Smooth muscle cell of the brain vasculature (primary cell): ENCODE measurements around the gene CHD6.

Experiments
- DNase-seq: peaks from one replicate; pipeline ENCODE4 v3.0.0-alpha.2; 2012; ENCODE audit warnings: low read depth, low spot score

CHD6 gene

DNA sequence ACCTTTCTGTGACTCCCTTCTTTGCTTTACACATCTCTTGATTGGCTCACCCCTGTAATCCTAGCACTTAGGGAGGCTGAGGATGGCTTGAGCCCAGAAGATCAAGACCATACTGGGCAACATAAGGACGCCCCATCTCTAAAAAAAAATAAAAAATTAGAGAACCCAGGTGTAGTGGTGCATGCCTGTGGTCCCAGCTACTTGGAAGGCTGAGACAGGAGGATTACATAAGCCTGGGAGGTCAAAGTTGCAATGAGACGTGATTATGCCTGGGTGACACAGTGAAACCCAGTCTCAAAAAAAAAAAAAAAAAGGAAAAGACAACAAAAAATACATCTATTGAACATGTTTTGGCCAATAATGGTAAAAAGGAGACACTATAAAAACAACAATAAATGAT, 37.8 kb downstream of the CHD6 start:
- no peak for DNase-seq

DNA sequence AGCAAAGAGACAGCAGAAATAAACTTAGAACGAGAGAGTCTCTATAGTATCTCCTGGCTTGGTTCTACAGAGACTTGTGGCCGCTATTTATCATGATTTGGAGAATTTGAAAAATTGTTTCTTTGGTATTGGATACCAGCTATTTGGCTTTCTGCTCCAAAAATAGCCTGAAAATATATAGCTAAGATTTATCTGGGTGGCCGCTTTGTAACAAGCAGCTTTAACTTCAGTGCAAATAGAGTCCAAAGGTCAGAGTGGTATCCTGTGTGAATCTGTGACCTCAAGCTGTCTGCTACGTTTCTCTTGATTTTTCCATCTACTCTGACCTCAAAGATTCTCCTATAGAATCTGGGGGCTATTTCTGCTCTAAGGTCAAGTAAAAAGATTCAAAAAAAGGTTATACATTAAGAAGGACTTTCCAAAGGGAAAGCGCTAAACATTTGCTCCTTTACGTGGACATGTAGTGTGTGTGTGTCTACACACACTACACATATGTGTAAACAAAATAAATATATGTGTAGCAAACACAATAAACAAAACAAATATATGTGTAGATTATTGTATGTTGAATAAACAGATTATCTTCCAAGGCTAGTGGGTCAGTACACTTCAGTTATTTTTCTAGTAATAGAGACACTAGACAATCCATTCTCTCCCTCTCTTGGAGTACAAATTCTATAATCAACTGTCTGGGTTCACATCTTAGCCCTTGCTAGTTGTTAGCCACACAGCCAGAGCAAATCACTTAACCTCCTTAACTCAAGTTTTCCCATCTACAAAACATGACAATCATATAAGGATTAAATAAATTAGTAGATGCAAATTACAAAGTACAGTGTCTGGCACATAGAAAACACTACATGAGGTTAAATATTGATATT, 40.8 kb downstream of the CHD6 start:
- DNase-seq, result no peak

DNA sequence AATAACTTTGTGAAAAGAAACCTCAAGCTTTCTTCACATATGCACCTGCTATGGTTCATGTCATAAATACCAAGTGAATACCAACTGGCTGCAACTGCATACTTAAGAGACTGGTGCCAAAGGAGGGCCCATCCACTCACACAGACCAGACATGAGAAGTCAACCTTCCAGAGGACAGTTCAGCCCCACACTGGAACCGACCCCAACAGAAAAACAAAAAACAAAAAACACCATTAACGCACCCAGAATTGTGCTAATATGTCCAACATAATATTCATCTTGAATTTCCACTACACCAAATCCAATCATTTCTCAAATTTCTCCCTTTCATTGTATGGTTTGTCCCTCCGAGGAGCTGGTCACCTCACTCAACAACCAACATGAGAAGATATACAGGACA, 42.8 kb downstream of the CHD6 start:
- DNase-seq, result no peak

DNA sequence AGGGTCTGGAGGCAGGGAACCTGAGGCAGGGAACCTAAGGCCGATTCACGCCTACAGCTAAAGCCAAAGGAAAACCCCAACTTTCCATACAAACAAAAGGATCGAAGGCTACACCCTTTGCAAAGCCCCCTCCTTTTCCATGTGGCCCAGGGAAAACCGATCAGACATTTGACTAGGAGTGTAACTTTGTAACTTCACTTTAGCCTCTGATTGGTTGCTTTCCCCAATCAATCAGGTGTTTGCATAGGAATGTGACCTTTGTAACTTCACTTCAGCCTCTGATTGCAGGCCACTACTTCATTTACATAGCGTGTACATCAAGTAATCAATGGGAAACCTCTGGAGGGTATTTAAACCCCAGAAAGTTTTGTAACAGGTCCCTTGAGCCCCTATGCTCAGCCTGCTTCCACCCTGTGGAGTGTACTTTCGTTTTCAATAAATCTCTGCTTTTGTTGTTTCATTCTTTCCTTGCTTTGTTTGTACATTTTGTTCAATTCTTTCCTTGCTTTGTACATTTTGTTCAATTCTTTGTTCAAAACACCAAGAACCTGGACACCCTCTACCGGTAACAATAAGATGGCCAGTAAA, 43.3 kb downstream of the CHD6 start:
- no peak for DNase-seq

DNA sequence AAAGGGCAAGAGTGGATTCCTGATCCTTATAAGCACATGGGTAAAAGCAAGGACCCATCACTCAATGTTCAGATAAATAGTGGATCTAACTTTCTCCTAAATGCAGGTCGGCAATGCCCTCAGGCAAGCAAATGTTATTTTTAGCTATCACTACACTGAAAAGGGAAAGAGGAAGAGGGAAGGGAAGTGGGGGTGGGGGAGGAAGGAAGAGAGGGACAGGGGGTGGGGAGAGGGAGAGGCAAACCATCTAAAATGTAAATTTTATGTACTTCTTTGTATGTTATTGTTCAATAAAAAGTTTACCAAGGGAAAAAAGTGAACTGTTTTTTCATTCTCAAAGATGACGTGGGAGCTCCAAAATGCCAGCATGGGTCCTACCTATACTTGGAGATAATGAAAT, 44.2 kb downstream of the CHD6 start:
- DNase-seq, result no peak

DNA sequence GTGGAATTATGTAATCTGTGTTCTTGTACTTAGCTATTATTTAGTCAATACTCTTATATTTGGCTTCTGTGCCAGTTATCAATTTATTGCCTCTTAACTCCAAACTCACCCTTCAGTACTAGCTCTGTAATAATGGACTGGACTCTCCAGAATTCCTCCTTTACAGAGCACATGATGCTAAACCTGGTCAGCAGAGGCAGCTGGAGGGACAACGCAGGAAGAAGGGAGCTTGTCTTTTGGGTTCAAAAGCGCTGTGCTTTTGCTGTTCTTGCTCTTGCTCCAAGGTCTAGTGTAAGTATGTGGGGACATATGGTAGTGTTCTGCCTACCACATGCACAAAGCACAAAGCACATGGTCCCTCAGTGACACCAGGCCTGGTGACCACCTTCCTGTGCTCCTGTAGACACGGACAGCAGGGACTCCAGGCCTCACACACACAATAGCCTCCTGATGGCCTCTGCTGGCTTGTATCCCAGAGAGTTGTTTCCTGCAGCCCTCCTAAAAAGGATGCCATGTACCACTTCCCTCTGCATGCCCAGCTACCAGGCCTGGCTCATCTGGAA, 46.1 kb downstream of the CHD6 start:
- DNase-seq, result no peak

DNA sequence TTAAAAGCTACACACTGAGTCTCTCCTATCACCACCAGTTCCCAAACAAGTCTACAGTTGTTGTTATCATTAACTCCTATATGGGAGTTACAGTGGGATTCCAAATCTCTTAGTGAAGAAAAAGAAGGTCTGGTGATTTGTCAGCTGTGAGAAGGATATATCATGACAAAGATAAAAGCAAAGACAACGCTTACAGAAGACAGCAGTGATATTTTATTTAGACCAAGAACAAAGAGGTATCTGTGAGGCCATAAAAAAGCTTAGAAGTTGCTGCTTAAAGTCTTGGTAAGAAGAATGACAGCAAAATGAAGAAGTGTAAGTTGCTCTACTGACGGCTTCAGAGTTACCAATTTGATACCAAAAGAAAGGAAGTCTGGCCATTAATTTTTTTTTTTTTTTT, 47.2 kb downstream of the CHD6 start:
- no peak for DNase-seq

DNA sequence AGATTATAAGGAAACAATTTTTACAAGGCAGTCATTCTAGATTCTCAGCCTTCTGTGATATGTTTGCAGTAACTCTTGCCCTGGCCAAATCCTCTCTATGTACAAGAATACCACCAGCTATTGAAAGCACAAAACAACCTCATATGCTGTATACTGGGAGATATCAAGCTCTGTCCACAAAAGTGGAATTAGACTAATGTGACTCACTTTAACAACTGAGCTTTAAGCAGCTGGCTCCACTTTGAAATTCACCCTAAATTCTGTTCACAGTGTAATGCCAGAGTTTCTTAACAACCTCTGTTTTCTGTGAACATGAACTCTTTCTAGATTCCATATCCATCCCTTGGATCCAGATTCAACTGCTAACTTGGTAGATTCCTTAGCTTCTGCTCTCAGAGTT, 47.6 kb downstream of the CHD6 start:
- DNase-seq, result no peak

DNA sequence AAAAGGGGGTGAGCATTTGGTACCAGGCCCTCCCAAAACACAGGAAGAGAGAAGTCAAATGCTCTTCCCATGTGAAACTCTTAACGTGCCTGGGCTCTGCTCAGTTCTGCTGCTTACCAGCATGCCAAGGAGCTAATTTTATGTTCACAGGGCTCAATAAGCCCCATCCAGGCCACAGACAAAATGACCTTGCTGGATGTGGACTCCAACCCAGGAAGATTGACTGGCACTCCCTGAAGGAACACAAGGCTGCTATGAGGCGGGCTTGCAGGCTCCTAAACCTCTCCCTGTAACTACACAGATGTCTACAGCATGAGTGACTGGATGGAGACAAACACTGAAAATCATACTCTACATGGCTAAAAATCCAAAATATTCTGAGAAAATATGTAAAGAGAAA, 50.6 kb downstream of the CHD6 start:
- DNase-seq, result no peak

DNA sequence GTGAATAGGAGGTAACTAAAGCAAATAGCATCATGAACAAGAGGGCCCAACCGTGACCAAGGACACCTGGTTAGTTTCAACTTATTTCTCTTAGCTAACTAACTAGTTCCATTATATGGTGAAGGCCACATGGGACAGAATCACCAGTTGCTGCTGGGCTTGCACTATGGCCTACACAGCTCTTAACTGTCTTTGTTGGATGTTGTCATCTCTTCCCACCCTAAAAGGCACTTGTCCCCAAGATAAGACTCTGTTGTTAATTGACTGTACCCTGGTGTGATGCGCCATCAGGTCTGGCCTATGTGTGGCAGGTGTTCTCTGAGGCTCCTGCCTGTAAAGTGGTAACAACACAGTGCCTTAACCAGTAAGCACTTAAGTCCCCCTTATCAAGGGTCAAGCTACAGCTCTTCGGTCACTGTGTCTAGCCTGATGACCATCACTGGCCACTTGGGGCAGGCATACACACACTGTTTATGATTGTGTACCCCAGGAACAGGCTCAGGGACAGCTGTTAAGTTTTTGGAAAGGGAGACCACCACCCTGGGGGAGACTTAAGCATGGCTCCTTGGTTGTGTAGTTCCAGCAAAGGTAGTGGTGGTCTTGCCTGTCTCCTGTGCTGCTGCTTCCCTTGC, 51.2 kb downstream of the CHD6 start:
- no peak for DNase-seq

DNA sequence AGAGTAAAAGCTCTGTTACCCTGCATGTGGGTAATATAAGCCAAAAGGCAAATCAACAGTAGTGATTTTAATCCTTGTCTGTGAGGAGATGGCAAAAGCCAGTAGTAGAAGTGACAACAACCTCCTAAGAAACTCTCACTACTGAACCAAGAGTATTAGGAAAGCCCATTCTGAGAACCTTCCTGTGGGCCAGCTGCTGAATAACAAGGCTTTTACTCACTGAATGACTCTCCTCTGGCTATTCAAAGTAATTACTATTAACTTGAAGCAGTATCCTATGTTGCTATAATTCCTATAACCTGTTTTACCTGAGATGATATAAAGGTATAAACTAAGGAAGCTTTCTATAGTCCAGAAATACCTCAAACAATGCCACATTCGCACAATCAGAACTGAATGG, 55.1 kb downstream of the CHD6 start:
- no peak for DNase-seq

DNA sequence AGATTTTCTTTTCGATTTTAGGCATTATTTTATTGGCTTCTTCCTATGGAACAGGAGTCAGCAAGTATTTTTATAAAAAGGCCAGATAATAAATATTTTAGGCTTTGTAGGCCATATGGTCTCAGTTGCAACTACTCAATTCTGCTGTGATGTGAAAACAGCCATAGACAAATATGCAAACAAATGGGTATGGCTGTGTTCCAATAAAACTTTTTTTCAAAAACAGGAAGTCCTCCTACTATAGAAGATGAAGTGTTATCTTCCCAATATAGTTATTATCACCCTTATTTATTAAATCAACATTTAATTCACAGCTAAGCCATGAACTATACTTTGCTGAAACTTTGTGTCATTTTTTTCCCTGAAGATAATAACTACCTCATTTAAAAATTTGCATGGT, 57.2 kb downstream of the CHD6 start:
- no peak for DNase-seq

DNA sequence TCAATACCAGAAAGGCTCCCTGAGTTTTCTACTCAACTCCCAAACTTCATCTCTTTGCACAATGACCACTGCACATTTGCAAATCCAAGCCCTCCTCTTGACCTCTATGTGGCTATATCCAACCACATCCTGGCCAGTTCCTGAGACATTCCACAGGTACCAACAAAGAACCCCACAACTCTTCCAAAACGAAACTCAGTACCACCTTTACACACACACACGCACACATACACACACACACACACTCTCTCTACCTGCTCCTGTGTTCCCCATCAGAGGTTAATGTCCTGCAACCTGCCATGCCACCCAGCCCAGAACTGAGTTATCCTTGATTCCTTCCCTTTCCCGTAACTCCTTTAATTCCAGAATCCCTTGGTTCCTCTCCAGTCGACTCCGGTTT, 58.5 kb downstream of the CHD6 start:
- DNase-seq, result no peak

DNA sequence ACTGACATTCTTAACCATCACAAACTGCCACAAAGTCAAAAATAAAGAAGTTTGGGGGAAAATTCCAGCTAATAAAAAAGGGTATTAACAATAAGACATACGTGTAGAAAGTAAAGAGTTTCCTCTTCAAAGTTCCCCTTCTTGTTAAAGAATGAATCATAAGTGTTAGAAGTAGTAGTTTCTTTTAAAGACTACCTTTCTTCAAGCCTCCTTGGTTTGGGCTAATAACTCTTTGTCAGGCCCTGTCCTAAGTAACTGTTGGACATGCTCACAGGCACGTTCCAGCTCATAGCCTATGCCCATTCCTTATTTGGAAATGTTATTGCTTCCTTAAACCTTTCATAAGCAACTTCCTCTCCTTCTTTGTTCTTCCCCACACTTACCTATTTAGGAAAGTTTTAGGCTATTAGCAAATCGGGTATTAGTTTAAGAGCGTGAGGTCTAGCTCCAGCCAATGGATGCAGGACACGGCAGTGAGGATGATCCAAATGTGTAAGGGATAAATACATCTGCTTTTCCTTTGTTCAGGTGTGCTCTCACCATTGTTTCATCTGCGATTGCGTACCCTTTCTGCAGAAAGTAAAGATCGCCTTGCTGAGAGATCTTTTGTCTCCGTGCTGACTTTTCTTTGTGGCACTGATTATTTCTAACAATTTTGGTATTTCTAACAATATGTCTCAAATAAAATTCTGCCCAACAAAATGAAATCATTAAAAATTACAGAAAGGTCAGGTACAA, 64.9 kb downstream of the CHD6 start:
- DNase-seq, result no peak

DNA sequence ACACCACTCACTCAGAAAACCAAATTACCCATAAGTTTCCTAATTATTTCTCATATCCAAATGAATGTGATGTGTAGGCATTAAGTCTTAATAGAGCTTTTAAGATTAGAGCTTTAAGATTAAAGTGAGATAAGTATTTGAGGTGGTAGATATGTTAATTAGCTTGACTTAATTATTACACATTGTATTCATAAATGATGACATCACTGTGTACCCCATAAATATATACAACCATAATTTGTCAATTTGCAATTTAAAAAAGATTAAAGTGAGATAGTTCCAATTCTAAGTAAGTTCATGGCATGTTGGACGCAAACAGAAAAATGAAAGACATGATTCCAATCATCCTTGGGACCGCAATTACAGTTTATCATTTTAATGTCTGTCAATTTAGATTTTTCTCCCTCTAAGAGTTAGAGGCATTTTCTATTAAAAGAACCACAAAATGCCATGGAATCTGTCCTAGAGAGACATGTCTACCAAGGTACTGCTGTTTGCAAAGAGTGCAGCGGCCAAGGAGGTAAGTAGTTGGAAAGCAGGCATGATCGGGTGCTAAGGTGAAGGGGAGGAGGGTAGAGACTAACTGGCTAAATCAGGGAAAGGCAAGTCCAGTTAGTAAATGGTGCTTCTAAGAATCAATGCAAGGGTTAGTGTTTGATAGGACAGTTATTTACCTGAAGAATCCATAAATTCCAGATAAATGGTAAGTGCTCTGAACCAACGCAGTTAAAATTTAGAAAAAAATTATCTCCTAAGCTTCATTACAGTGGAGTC, 65.7 kb downstream of the CHD6 start:
- no peak for DNase-seq

DNA sequence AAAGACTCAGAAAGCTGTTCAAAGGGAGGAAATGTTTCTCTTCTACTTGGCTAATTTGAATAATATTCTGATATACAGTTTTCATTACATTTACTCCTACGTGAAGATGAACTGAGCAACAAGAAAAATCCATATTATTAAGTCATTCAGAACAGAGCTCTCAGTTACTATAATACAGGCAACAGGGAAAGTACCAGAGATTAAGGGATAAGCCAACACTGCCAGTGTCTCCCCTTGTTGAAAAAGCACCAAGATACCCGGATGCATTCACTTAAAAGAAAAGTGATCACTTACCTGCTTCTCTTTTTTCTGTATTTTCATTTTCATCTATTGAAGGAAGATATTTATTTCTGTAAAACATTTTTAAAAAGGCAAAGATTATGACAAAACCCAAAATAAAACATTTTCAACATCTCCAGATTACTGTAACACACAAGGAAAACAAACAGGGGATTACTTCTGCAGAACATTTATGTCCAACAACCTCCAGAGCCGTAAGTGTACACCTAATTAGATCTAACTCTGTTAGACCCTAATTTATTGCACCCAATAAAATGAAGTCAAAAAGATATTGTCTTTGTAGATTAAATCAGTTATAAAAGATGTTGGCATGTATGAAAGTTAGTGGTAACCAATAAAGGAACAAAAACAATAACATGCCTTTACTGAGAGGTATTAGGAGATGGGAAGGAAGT, 67.0 kb downstream of the CHD6 start:
- DNase-seq, result no peak

DNA sequence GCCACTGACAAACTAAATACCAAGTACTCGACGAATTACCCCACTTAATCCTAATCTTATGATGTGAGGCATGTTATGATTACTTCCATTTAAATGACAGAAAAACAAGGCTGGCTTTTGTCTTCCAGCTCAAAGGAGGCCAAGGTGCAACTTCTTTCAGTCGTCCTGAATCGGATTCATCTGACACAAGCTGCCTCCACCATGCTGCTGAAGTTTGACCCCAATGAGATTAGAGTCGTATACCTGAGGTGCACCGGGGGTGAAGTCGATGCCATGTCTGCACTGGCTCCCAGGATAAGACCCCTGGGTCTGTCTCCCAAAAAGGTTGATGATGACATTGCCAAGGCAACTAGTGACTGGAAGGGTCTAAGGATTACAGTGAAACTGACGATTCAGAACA, 71.0 kb downstream of the CHD6 start:
- DNase-seq, result no peak

DNA sequence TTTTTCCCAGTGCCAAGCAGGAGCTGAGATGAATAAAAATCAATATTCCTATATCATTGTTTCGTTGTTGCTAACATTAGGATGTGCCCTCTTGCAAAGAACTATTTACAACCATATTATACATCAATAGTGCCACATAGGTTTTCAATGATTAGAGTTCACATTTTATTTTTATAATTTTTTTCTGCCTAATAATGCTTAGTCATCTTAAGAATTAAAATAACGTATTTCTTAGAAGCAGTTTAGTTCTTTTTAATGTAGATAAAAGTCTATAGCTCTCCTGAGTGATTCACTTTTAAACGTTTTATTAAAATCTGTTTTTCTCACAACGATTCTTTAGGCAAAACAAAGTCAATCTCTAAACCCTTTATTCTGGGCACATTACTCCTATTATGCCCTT, 71.6 kb downstream of the CHD6 start:
- DNase-seq, result no peak

DNA sequence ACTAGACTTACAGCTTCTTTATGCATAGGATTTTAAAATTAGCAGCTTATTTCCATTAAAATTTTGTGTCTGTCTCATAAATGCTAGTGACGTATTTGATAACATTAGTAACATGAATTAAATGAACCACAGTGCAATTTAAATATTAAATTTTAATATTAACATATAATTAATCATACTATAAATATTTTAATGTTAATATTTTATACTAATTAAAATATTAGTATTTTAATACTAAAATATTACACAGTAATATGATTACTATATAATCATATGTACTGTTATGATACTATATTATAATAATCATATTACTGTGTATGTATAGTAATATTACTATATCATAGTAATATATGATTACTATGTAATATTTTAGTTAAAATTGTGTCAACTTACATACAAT, 73.7 kb downstream of the CHD6 start:
- DNase-seq, result no peak

DNA sequence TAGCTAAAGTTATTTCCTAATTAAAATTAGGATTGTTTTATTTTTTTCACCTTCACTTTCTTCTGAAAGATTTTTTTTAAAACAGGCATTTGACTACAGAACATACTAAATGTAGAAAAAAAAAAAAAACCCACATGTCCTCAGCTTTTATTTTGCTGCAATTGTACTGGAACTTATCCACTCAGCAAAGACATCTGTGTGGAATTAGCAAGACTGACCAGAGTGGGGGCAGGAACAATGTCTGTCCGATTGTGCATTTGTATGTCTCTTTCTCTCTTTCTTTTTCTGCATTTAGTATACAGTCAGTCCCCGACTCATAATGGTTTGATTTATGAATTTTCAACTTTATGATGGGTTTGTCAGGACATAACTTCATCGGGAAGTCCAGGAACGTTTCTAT, 77.3 kb downstream of the CHD6 start:
- no peak for DNase-seq

DNA sequence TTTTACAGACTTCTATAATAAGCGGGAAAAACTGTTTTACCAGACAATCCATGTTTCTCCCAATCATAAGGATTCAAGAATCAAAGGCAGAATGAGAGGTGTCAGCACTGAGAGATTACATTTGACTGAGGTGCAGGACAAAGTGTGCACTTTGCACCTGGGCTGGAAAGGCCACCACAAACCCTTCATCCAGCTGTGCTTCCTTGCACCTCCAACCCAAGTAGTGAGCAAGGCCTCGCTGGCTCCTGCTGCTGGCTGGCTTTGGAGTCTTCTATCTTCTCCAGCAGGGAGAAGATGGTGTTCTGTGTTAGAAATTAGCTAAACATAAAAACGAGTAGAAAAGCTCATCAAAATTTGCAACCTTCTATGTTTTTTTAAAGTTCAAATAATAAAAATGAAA, 77.7 kb downstream of the CHD6 start:
- DNase-seq, result no peak
